HG03469 (cell line): Measurements from ENCODE around the gene CALHM3.

ENCODE experiments used
- ATAC-seq: cut with Tn5 transposase; IDR thresholded peaks from one replicate; pipeline ENCODE4 v1.9.1; 2021; ENCODE audit warnings: mild to moderate bottlenecking, moderate library complexity, moderate number of reproducible peaks; ENCODE audit not compliant: unreplicated experiment

Gene CALHM3

DNA sequence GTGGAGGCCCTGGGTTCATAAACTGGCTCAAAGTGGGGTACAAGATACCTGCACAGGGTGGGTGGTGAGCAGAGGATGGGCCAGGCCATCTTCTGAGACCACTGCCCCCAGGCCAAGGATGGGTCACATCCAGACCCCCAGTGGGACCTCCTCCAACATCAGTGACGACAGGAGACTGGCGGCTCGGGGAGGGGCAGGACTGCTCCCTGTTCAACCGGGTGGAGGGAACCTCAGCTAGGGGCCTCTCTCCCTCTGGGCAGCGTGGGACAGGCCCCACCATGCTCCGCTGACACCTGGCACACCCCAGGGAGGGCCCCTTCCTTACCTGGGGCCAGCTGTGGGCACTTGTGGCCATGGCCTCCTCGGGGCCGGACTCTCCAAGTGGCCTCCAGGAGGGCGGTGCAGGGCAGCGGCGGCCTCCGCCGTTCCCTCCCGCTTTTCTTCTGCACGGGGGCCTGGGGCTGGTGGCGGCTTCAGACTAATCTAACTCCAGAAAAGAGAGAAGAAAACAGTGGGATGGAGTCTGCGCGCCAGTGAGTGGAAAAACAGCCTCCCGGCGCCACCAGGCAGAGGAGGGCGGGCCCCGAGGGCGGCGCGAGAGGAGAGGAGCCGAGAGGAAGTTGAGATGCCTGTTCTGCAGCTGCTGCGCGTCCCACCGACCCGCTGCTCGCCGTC lies 27.1 kb downstream of the CALHM3 start, which contains the start of gene CALHM2:
TSS of gene CALHM2 (minus strand) at position 540 of the 675 bp plus-strand sequence. CDS start 2,429 bp downstream, outside the sequence.
- no peak for ATAC-seq

DNA sequence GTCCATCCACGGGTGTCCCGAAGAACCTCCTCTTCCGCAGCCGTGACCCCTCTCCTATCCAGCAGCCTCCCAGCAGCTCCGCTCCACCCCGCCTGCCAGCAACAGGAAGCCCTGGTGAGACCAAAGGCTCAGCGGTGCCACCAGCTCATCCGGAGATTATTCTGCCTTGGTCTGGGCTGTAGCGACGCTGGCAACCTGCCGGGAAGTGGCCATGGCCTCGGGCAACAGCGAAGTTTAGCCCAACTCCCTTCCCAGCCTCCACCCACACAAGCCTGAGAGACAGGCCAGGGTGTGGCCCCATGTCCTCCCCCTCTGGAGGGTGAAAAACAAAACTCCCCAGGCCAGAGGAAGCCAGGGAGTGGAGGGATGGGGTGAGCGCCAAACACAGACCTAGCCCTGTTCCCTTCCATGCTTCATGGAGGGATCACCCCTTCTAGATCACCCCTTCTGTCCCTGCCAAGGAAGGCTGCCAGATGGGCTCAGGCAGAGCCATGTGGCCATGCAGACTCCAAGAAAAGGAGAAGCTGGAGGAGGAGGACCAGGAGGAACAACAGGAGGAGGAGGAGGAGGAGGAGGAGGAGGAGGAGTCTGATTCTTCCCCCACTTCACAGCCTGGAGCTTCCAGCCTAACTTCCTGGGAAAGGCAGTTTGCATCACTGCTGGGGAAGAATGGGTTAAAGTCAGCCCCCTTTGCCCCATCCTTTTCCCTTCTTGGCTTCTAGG lies 27.8 kb downstream of the CALHM3 start:
- no peak for ATAC-seq

GRCh38 chr10:103450201-103450695 lies 28.8 kb downstream of the CALHM3 start:
- ATAC-seq: no peak

- no peak for ATAC-seq
These were observed 29.6 kb downstream of the CALHM3 start for GRCh38 chr10:103449208-103450144.

DNA sequence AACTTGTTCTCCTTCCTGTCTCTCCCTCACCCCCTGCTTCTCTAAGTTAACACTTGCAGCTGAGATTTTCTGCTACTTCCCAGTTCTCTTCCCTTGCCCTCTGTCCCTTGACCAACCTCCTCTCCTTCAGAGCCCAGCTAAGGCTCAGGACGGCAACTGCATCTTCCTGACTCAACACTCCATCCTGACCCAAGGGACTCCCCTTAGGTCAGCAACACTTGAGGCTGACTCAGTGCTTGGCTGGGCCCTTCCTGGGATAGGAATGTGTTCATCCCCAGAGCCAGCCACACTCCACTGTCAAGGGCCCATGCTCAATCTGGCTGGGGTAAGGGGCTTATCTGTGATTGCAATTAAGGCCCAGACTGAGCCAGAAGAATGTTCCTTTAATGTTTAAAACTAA lies 30.3 kb downstream of the CALHM3 start:
- no peak for ATAC-seq

DNA sequence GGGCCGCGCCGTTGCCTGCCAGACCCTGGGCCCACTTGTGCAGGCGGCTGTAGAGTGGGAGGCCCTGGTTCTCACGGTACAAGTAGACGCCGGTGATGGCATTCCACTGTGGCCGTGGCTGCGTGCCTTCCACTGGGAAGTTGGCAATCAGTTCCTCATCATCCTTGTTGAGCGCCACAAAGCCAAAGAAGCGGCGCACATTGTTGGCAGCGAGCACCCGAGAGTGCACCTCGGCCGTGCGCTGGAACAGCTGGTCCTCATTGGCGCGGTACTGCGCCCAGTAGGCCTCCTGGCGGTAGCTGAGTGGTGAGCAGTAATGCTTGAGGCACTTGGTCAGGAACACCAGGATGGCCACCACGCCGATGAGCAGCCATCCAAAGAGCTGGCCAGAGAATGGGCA lies 31.9 kb downstream of the CALHM3 start:
- no peak for ATAC-seq

- ATAC-seq: no peak
These were observed 33.1 kb downstream of the CALHM3 start for GRCh38 chr10:103445767-103446567.

GRCh38 chr10:103445366-103445765 lies 33.7 kb downstream of the CALHM3 start:
- ATAC-seq: no peak

- ATAC-seq: no peak
These were observed 34.6 kb downstream of the CALHM3 start for GRCh38 chr10:103444478-103444877.

DNA sequence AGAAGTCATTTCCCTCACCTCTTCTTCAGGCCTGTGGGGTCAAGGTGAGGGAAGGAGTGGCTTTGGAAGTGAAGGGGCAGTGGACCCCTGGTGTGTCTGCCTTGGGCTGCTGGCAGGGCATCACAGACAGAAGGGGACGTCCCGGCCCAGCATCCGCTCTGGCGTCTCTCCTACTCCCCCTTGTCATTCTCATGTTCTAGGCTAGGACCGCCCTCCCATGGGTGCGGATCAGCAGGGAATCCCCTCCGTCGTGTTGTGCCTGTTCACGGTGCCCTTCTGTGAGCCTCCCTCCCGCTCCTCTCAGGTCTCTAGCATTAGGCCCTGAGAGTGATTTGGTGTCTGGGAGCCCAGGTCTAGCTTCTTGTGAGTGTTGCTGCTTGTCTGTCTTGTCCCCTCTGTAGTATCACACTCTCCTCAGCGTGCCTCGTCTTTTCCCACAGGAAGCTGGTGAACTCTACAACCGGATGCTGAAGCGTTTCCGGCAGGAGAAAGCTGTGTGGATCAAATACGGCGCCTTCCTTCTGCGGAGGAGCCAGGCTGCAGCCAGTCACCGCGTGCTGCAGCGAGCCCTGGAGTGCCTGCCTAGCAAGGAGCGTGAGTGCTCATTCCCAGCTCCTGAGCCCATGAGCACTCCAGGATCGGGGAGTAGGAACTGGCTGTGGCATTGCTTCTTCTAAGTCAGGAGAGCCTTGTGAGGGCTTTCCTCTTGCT lies 35.4 kb downstream of the CALHM3 start:
- ATAC-seq: no peak

DNA sequence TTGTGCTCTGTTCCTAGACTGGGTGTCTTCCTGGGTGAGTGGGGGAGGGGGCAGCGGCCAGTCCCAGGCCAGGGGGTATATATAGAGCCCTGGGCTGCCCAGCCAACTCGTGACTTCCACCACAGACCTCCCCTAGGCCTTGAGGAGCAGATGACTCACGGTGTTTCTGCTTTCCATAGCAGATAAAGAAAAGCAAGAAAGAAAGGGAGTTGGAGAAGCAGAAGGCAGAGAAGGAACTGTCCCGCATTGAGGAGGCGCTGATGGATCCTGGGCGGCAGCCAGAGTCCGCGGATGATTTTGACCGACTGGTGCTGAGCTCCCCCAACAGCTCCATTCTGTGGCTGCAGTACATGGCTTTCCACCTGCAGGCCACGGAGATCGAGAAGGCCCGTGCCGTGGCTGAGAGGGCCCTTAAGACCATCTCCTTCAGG lies 37.0 kb downstream of the CALHM3 start:
- no peak for ATAC-seq

DNA sequence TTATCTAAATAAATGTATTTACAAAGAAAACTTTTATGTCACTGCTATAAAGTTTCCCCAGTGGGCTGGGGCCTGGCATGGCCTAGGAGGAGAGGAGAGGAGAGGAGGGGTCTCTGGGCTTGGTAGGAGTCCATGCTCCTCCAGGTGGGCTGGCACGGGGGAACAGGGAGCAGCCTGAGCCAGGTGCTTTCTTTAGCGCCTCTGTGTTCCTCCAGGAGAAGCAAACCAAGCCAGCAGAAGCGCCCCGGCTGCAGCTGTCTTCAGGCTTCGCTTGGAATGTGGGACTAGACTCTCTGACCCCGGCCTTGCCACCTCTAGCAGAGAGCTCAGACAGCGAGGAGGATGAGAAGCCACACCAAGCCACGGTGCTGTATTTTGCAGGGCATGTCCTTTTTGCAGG lies 37.4 kb downstream of the CALHM3 start:
- ATAC-seq: no peak

GRCh38 chr10:103441206-103441605 lies 37.8 kb downstream of the CALHM3 start:
- no peak for ATAC-seq

DNA sequence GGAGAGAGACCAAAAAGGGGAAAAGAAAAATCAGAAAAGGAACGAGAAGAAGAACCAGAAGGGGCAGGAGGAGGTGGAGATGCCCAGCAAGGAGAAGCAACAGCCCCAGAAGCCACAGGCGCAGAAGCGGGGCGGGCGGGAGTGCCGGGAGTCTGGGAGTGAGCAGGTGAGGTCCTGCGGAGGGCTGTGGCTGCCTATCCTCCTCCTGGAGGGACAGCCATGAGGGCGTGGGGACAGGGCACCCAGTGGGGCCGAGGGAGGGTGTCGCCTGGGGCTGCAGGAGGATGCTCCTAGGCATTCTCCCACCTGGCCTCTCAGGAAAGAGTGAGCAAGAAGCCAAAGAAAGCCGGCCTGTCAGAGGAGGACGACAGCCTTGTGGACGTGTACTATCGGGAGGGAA lies 38.6 kb downstream of the CALHM3 start:
- ATAC-seq: no peak

DNA sequence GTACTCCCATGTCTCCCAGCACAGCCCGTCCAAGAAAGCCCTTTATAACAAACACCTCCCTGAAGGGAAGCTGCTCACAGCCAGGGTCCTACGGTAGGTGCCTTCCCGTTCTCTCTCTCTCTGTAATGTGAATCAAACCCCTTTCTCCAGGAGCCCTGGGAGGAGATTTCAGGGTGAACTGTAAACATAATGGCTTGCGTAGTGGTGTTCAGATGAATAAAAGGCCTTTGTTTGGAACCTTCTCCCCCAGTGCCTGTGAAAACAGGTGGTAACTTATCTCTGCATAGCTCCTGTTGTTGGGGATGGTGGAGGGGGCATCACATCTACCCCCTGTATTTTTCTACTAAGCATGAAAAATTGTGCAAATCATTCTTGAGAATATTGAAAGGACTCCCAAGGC lies 39.3 kb downstream of the CALHM3 start:
- no peak for ATAC-seq

- no peak for ATAC-seq
These were observed 45.2 kb downstream of the CALHM3 start for GRCh38 chr10:103433858-103434257.

GRCh38 chr10:103431902-103432301 lies 47.1 kb downstream of the CALHM3 start:
- ATAC-seq: no peak

DNA sequence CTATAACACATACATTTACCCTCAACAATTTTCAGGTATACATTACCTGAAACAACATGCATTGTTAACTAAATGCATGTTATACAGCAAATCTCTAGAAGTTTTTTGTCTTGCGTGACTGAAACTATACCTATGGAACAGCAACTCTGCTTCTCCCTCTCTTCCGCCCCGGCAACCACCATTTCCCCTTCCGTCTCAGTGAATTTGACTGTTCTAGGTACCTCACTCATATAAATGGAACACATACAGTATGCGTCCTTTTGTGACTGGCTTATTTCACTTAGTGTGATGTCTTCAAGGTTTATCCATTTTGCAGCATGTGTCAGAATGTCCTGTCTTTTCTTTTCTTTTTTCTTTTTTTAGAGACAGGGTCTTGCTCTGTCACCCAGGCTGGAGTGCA lies 49.4 kb downstream of the CALHM3 start:
- no peak for ATAC-seq

DNA sequence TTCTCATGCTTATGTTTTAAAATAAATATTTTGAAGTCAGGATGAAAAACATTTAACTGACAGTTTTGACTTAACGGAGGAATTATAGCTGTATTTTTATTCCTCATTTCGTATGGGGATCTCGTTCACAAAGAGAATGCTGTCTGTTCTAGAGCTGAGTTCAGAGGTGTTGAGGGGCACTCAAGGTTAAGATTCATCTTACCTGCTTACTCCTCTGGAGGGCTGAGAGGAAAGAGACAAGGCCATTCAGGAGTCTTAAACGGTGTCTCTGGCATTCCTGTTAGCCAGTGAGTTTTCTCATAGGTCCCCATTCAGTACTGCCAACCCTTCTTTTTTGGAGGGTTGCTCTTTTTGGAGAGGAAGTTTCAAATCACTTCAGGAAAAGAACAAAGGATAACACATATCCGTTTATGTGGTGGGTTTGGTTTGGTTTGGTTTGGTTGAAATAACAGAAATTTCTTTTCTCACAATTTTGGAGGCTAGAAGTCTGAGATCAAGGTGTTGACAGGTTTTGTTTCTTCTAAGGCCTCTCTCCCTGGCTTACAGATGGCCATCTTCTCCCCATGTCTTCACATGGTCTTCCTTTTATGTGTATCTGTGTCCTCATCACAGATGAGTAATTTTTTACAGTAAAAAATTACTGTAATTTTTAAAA lies 49.9 kb downstream of the CALHM3 start:
- ATAC-seq: no peak
